Stimulated activated CD8-positive, alpha-beta memory T cell treated with anti-CD3 and anti-CD28 coated beads, Interleukin-4, amount 100 ng/mL, for 24 hours (primary cell): ENCODE data around the gene EIF3K.

Source experiments
- DNase-seq: peaks from one replicate; pipeline ENCODE4 v3.0.0-alpha.2; 2020; ENCODE audit warnings: low read depth

The EIF3K gene

DNA sequence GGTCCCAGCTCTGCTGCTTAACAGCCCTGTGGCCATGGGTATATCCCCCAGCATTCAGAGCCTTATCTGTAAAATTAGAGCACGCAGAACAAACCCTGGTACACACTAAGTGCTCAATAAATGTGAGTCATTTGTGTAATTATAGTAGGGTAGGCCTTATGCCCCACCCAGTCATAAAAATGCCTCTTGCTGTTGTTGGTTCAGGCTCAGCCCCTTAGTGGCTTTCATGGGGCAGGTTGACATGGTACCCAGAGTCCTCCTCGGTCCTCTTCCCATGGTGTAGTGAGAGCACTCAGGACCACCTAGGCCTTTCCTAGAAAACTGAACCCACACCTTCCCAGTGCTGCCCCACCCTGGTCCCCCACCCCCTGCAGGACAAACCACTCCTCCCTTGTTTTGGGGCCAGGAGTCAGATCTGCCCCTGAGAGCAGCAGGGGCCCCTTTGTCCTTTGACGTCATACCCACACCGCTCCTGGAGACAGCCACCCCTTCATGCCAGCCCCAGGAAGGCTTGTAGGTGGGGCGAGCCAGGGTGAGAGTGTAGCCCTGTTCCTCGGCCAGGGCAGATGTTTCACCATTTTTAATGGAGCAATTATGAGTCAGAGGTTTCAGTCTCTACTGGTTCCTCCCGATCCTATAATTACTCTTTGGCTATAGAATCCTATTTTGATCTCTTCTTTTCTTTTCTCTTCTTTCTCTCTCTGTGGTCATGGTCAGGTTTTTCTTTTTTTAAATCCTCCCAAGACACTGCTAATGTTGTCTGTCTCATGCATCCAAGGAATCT, 65.3 kb downstream of the EIF3K start:
- DNase-seq: no peak

DNA sequence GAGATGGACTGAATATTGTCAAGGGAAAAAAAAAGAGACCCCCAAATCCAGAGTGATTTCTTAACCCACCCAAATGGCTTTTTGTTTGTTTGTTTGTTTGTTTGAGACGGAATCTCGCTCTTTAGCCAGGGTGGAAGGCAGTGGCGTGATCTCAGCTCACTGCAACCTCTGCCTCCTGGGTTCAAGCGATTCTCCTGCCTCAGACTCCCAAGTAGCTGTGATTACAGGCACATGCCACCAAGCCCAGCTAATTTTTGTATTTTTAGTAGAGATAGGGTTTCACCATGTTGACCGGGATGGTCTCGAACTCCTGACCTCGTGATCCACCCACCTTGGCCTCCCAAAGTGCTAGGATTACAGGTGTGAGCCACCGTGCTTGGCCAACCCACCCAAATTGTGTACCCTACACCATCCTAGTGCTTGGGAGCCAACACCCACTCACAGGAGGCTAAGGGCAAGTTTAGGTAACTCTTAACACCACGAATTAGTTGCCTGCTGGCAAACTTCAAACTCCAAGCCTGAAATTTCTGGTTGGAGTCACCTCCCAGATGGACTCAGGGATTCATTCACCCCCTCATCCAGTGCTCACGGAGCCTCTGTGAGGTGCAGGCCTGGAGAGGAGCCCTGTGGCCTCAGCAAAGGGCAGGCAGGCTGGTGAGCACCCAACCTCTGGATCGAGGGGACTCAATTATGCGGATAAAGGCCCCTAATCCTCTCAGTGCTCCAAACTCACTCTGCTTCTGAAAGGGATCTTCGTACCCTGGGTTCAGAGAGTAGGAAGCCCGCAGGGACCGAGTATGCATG, 66.1 kb downstream of the EIF3K start:
- DNase-seq: no peak

DNA sequence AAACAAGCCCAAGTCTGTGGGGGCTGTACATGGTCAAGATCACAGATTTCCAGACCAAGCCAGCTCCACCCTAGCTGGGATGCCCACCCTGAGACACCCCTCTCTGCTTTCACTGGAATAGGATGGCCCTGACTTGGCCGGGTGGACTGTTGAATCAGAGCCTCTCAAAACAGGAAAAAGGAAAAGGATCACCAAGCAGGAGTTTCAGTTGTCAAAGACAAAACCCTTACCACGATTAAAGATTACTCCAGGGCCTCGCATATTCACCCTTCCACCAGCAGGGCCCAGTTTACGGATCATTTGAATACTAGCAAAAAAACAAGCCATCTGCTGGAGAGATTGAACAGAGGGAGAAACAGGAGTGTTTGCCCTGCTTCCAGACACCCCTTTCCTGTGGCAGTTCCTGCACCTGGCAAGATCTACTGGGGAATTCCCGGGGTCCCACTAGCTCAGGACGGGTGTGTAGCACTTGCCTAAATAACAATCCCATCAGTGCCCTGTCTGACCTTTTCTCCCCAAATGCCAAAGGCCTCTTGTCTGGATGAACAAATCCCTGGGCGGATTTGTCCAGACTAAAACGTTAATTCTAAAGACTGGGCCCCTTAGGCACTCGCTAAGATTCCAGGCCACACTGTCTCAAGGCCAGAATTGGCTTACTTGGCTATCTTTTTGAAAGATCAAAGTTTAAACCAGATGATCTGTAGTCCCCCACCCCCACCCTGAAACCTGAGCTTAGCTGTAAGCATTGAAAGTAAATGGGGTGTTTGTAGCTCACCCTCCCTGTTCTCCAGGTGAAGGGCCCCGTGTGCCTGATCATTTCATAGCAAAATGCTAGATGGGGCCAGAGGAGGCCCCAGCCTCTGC, 66.9 kb downstream of the EIF3K start:
- DNase-seq: no peak

DNA sequence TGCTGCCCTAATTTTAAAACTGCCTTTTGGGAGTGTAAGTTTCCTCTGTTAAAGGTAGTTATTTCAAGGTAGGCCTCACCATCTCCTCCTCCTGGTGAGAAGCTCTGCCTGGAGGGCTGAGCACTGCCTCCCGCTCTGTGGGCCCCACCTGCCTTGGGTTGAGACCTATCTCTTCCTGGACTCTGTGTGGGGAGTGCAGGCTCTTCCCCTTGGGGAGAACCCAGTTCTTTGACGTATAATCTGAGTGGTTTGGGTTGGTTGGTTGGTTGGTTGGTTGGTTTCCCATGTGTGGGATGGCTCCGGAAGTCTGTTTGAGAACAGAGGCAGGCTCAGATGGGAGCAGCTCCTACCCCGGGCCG, 67.5 kb downstream of the EIF3K start:
- DNase-seq: no peak
